Measurements from ENCODE around the gene PYGM. TPM values are rescaled to one million over a fixed set of nuclear protein-coding genes. Genes with fewer than 3 reads are reported as not detected.

The PYGM gene
- total RNA-seq, 2 experiments from 2014 or later: 2.2 TPM

GRCh38 chr11:64713016-64713707 lies 46.6 kb downstream of the PYGM start:
- H3K9me2 ChIP-seq (ENCODE audit: insufficient read depth, low read length): no peaks in the 10 kb centered on the region
- no peak overlapping the region for H3K27ac ChIP-seq (ENCODE audit: low read depth, low read length, poor library complexity, severe bottlenecking)
- DNase-seq (ENCODE audit: low spot score): no peak
- no peaks in the 10 kb centered on the region for H4K20me1 ChIP-seq (ENCODE audit: insufficient read depth, low read length)
- H3K4me3 ChIP-seq (ENCODE audit: low read depth, low read length, poor library complexity, severe bottlenecking): no peak overlapping the region
- H3K79me2 ChIP-seq (ENCODE audit: insufficient read depth, low read depth, low read length): no peaks in the 10 kb centered on the region
- no peak overlapping the region for H2AFZ ChIP-seq (ENCODE audit: low read length)
- POLR2A ChIA-PET: no interaction called here
- BruUV-seq (replicated peaks): no TSS peak
- no peak overlapping the region for H3K4me2 ChIP-seq (ENCODE audit: low read length)
- TF ChIP-seq EZH2phosphoT487 (IDR thresholded peaks at IDR 0.05; ENCODE audit: borderline replicate concordance, low read depth, low read length): no peak
- no peak for TF ChIP-seq CTCF (conservative IDR thresholded peaks at IDR 0.05; ENCODE audit: low read length)
- CTCF ChIA-PET (ENCODE audit: unreplicated experiment): no interaction called here
- H3K9me3 ChIP-seq (ENCODE audit: low read length): no peaks in the 10 kb centered on the region
- intact Hi-C loops (cut with micrococcal nuclease; ENCODE audit: unreplicated experiment): no loop called here
- no peaks in the 10 kb centered on the region for H3K36me3 ChIP-seq (ENCODE audit: insufficient read depth, low read length)
- peaks cover 8% of the 10 kb centered on the region for H3K4me1 ChIP-seq (ENCODE audit: insufficient read depth, low read length, poor library complexity, severe bottlenecking)

GRCh38 chr11:64712430-64713015 lies 47.3 kb downstream of the PYGM start:
- Histone ChIP-seq H3K79me2 (ENCODE audit: insufficient read depth, low read depth, low read length) (no peaks in the 10 kb centered on the region), H3K36me3 (ENCODE audit: insufficient read depth, low read length) (no peaks in the 10 kb centered on the region), H3K4me1 (ENCODE audit: insufficient read depth, low read length, poor library complexity, severe bottlenecking) (peaks cover 9% of the 10 kb centered on the region), H3K9me2 (ENCODE audit: insufficient read depth, low read length) (no peaks in the 10 kb centered on the region), H3K4me2 (ENCODE audit: low read length) (no peak overlapping the region), H4K20me1 (ENCODE audit: insufficient read depth, low read length) (no peaks in the 10 kb centered on the region), H3K4me3 (ENCODE audit: low read depth, low read length, poor library complexity, severe bottlenecking) (no peak overlapping the region), H3K9me3 (ENCODE audit: low read length) (no peaks in the 10 kb centered on the region), H3K27ac (ENCODE audit: low read depth, low read length, poor library complexity, severe bottlenecking) (no peak overlapping the region), H2AFZ (ENCODE audit: low read length) (no peak overlapping the region)
- TF ChIP-seq EZH2phosphoT487 (IDR thresholded peaks at IDR 0.05; ENCODE audit: borderline replicate concordance, low read depth, low read length): no peak
- ChIA-PET POLR2A (no interaction called here), CTCF (ENCODE audit: unreplicated experiment) (no interaction called here)
- no TSS peak for BruUV-seq (replicated peaks)
- no peak for DNase-seq (ENCODE audit: low spot score)
- intact Hi-C loops (cut with micrococcal nuclease; ENCODE audit: unreplicated experiment): no loop called here

- TF ChIP-seq EZH2phosphoT487 (IDR thresholded peaks at IDR 0.05; ENCODE audit: borderline replicate concordance, low read depth, low read length) (no peak), CTCF (conservative IDR thresholded peaks at IDR 0.05; ENCODE audit: low read length) (no peak)
- Histone ChIP-seq H3K4me2 (ENCODE audit: low read length) (no peak overlapping the region), H3K79me2 (ENCODE audit: insufficient read depth, low read depth, low read length) (no peaks in the 10 kb centered on the region), H2AFZ (ENCODE audit: low read length) (no peak overlapping the region), H3K4me1 (ENCODE audit: insufficient read depth, low read length, poor library complexity, severe bottlenecking) (peaks cover 9% of the 10 kb centered on the region), H3K36me3 (ENCODE audit: insufficient read depth, low read length) (no peaks in the 10 kb centered on the region), H3K4me3 (ENCODE audit: low read depth, low read length, poor library complexity, severe bottlenecking) (no peak overlapping the region), H4K20me1 (ENCODE audit: insufficient read depth, low read length) (no peaks in the 10 kb centered on the region), H3K9me3 (ENCODE audit: low read length) (no peaks in the 10 kb centered on the region), H3K27ac (ENCODE audit: low read depth, low read length, poor library complexity, severe bottlenecking) (no peak overlapping the region), H3K9me2 (ENCODE audit: insufficient read depth, low read length) (no peaks in the 10 kb centered on the region)
- intact Hi-C loops (cut with micrococcal nuclease; ENCODE audit: unreplicated experiment): no loop called here
- POLR2A ChIA-PET: no interaction called here
- CTCF ChIA-PET (ENCODE audit: unreplicated experiment): no interaction called here
- DNase-seq (ENCODE audit: low spot score): no peak
- BruUV-seq (replicated peaks): no TSS peak
These were observed 47.8 kb downstream of the PYGM start for GRCh38 chr11:64711956-64712362.

All from OCI-LY7 (cell line).